Activated CD4-positive, alpha-beta T cell treated with anti-CD3 and anti-CD28 coated beads for 1 hour (primary cell): ENCODE measurements around the gene SEPSECS.

Experiments
- DNase-seq: peaks from one replicate; pipeline ENCODE4 v3.0.0-alpha.2; 2020

Gene SEPSECS

GRCh38 chr4:25154594-25155265 is 5.5 kb downstream of the SEPSECS start:
- DNase-seq: no peak

GRCh38 chr4:25146076-25146475 is 14.2 kb downstream of the SEPSECS start:
- no peak for DNase-seq

- no peak for DNase-seq
These were observed 15.3 kb downstream of the SEPSECS start for GRCh38 chr4:25144870-25145481.

- no peak for DNase-seq
These were observed 17.8 kb downstream of the SEPSECS start for GRCh38 chr4:25142468-25142867.

- DNase-seq: no peak
These were observed 18.7 kb downstream of the SEPSECS start for GRCh38 chr4:25141592-25141991.

GRCh38 chr4:25133132-25133531 is 27.1 kb downstream of the SEPSECS start:
- no peak for DNase-seq

- DNase-seq: no peak
These were observed 28.3 kb downstream of the SEPSECS start for GRCh38 chr4:25131926-25132325.

- no peak for DNase-seq
These were observed 28.9 kb downstream of the SEPSECS start for GRCh38 chr4:25131381-25131780.

- DNase-seq: no peak
These were observed 30.3 kb downstream of the SEPSECS start for GRCh38 chr4:25129917-25130316.

GRCh38 chr4:25128671-25129070 is 31.6 kb downstream of the SEPSECS start:
- DNase-seq: no peak

GRCh38 chr4:25123236-25123635 is 37.0 kb downstream of the SEPSECS start:
- DNase-seq: no peak

- DNase-seq: no peak
These were observed 39.9 kb downstream of the SEPSECS start for GRCh38 chr4:25120146-25120940.

- no peak for DNase-seq
These were observed 42.4 kb downstream of the SEPSECS start for GRCh38 chr4:25117716-25118472.

- DNase-seq: no peak
These were observed 43.0 kb downstream of the SEPSECS start for GRCh38 chr4:25117274-25117673.

- no peak for DNase-seq
These were observed 46.0 kb downstream of the SEPSECS start for GRCh38 chr4:25113915-25114904.

GRCh38 chr4:25112995-25113380 is 47.3 kb downstream of the SEPSECS start:
- no peak for DNase-seq

GRCh38 chr4:25112366-25112994 is 47.8 kb downstream of the SEPSECS start:
- DNase-seq: no peak

- no peak for DNase-seq
These were observed 48.5 kb downstream of the SEPSECS start for GRCh38 chr4:25111648-25112196.

- DNase-seq: no peak
These were observed 49.5 kb downstream of the SEPSECS start for GRCh38 chr4:25110527-25111329.

- no peak for DNase-seq
These were observed 50.7 kb downstream of the SEPSECS start for GRCh38 chr4:25109511-25109910.
